ENCODE data around the gene SYT17.

The SYT17 gene

DNA sequence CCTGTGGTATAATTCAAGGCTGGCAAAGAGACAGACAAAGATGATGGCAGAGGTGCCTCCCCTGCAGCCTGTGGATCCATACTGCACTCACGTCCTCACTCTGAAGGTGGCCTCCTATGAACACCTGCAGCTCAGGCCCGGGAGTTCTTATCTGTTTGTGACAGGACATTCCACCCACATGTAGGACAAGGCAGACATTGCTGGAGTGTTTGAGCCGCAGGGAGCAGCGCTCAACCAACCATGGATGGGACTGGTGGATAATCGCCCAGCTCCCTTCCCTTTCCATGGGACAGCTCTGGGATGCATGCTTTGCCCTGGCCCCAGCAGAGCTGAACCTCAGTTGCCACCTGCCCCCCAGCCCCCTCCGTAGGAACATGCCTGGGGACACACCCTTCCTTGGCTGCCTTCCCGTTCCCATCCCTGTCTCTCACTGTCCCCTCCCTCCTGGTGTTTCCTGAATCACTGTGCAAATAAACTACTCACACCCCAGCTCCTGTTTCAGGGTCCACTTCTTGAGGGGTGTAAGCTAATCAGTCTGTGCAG, 32.1 kb upstream of the SYT17 start:
- H3K27me3 ChIP-seq (ENCODE audit: insufficient read depth, low read length, poor library complexity, severe bottlenecking) = no peaks in the 10 kb centered on the region

DNA sequence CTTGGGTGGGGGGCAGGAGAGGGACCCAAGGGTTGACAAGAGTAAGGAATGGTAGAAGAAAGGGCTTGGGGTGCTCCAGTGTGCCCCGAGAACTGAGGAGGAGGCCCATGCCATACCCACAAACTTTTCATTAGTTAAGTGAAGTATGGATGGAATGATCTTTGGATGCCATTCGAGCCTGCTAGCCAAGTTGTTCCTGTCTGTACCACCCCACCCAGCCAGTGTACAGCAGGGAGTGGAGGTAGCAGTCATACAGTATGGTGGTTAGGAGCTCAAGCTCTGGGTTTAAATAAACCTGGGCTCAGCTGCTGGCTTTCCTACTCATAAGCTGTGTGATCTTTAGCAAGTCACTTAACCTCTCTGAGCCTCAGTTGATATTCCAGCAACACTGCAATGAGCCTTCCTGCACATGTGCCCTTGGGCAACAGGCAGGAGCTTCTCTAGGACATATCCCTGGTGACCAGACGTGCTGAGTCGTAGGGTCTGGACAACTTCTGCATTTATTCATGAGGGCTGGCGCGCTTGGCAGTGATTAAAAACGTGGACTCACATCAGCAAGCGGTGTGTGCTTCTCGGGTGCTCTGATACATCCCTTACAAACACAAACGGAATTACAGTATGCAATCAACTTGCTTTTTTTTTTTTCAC, 31.4 kb upstream of the SYT17 start:
- Histone ChIP-seq H2AFZ (ENCODE audit: low read length) (no peak overlapping the region), H4K20me1 (ENCODE audit: insufficient read depth, low read length, poor library complexity, severe bottlenecking) (no peaks in the 10 kb centered on the region), H3K4me2 (ENCODE audit: low read depth, low read length, poor library complexity, severe bottlenecking) (no peak overlapping the region), H3K9me3 (ENCODE audit: insufficient read depth, low read depth, low read length) (no peaks in the 10 kb centered on the region), H3K36me3 (ENCODE audit: insufficient read depth, low read length) (no peaks in the 10 kb centered on the region), H3K79me2 (ENCODE audit: insufficient read depth, low read length) (no peaks in the 10 kb centered on the region), H3K9ac (ENCODE audit: low read depth, low read length, poor library complexity, severe bottlenecking) (no peak overlapping the region), H3K4me3 (ENCODE audit: low read length, poor library complexity, severe bottlenecking) (no peak overlapping the region), H3K27me3 (ENCODE audit: insufficient read depth, low read length, poor library complexity, severe bottlenecking) (no peaks in the 10 kb centered on the region), H3K9me2 (replicated peaks; ENCODE audit: low read depth, low read length) (no peaks in the 10 kb centered on the region), H3F3A (ENCODE audit: low read depth) (no peaks in the 10 kb centered on the region), H3K4me1 (ENCODE audit: insufficient read depth, low read length, poor library complexity, severe bottlenecking) (no peaks in the 10 kb centered on the region)
- TF ChIP-seq EZH2phosphoT487 (IDR thresholded peaks at IDR 0.05; ENCODE audit: borderline replicate concordance) = no peak
- TF ChIP-seq, protein P1, sequence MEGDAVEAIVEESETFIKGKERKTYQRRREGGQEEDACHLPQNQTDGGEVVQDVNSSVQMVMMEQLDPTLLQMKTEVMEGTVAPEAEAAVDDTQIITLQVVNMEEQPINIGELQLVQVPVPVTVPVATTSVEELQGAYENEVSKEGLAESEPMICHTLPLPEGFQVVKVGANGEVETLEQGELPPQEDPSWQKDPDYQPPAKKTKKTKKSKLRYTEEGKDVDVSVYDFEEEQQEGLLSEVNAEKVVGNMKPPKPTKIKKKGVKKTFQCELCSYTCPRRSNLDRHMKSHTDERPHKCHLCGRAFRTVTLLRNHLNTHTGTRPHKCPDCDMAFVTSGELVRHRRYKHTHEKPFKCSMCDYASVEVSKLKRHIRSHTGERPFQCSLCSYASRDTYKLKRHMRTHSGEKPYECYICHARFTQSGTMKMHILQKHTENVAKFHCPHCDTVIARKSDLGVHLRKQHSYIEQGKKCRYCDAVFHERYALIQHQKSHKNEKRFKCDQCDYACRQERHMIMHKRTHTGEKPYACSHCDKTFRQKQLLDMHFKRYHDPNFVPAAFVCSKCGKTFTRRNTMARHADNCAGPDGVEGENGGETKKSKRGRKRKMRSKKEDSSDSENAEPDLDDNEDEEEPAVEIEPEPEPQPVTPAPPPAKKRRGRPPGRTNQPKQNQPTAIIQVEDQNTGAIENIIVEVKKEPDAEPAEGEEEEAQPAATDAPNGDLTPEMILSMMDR (conservative IDR thresholded peaks at IDR 0.05; ENCODE audit: low read length) = no peak

More for the DNA sequence above, 32.1 kb upstream of the SYT17 start:
- Histone ChIP-seq H2AFZ (ENCODE audit: low read length) (no peak overlapping the region), H4K20me1 (ENCODE audit: insufficient read depth, low read length, poor library complexity, severe bottlenecking) (no peaks in the 10 kb centered on the region), H3F3A (ENCODE audit: low read depth) (no peaks in the 10 kb centered on the region), H3K4me2 (ENCODE audit: low read depth, low read length, poor library complexity, severe bottlenecking) (no peak overlapping the region), H3K79me2 (ENCODE audit: insufficient read depth, low read length) (no peaks in the 10 kb centered on the region), H3K36me3 (ENCODE audit: insufficient read depth, low read length) (no peaks in the 10 kb centered on the region), H3K9ac (ENCODE audit: low read depth, low read length, poor library complexity, severe bottlenecking) (no peak overlapping the region), H3K9me2 (replicated peaks; ENCODE audit: low read depth, low read length) (no peaks in the 10 kb centered on the region), H3K9me3 (ENCODE audit: insufficient read depth, low read depth, low read length) (no peaks in the 10 kb centered on the region), H3K4me1 (ENCODE audit: insufficient read depth, low read length, poor library complexity, severe bottlenecking) (peaks cover 3% of the 10 kb centered on the region), H3K4me3 (ENCODE audit: low read length, poor library complexity, severe bottlenecking) (no peak overlapping the region)
- TF ChIP-seq, protein P1 (conservative IDR thresholded peaks at IDR 0.05; ENCODE audit: low read length) = no peak
- no peak for TF ChIP-seq EZH2phosphoT487 (IDR thresholded peaks at IDR 0.05; ENCODE audit: borderline replicate concordance)

DNA sequence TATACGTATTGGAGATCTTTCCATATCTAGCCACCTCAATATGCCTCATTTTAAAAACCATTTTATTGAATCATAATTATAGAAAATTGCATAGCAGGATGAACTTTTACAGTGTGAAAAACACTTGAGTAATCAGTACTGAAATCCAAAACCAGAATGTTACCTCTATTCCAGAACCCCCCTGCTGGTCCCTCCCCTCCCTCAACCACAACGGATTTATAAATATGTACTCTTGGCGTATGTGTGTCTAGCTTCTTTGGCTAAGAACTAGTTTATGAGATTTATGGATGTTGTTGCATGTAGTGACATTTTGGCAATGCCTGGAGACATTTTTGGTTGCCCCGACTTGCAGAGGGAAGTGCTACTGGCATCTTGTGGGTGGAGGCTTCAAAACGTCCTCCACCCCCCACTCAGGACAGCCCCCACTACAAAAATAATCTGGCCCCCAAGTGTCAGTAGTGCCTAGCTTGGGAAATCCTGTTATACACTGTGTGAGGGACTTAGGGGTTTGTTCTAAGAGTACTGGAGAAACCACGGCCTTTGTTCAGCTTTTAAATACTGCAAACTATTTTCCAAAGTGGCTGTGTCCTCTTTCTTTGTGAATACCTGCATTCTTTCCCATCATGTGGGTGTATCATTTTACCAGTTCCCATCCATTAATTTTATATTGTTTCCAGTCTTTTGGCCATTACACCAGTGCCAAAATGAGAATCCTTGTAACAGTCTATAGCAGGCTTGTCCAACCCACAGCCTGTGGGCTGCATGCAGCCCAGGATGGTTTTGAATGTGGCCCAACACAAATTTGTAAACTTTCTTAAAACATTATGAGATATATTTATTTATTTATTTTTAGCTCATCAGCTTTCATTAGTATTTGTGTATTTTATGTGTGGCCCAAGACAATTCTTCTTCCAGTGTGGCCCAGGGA, 30.6 kb upstream of the SYT17 start:
- Histone ChIP-seq H3F3A (ENCODE audit: low read depth) (no peaks in the 10 kb centered on the region), H3K4me1 (ENCODE audit: insufficient read depth, low read length, poor library complexity, severe bottlenecking) (no peaks in the 10 kb centered on the region), H3K9me3 (ENCODE audit: insufficient read depth, low read depth, low read length) (no peaks in the 10 kb centered on the region), H3K9ac (ENCODE audit: low read depth, low read length, poor library complexity, severe bottlenecking) (no peak overlapping the region), H3K79me2 (ENCODE audit: insufficient read depth, low read length) (no peaks in the 10 kb centered on the region), H3K27me3 (ENCODE audit: insufficient read depth, low read length, poor library complexity, severe bottlenecking) (no peaks in the 10 kb centered on the region), H4K20me1 (ENCODE audit: insufficient read depth, low read length, poor library complexity, severe bottlenecking) (no peaks in the 10 kb centered on the region), H3K4me3 (ENCODE audit: low read length, poor library complexity, severe bottlenecking) (no peak overlapping the region), H3K9me2 (replicated peaks; ENCODE audit: low read depth, low read length) (no peaks in the 10 kb centered on the region), H2AFZ (ENCODE audit: low read length) (no peak overlapping the region), H3K4me2 (ENCODE audit: low read depth, low read length, poor library complexity, severe bottlenecking) (no peak overlapping the region), H3K36me3 (ENCODE audit: insufficient read depth, low read length) (no peaks in the 10 kb centered on the region)
- TF ChIP-seq EZH2phosphoT487 (IDR thresholded peaks at IDR 0.05; ENCODE audit: borderline replicate concordance) = no peak

Data from Loucy (cell line).